ENCODE measurements around the gene NOL3. TPM values are rescaled to one million over a fixed set of nuclear protein-coding genes. Genes with fewer than 3 reads are reported as not detected.
"Not testable (repeated sequence)": the region's sequence is repeated elsewhere in the genome, so short reads cannot be mapped to it uniquely, and the experiment has no call there.

The NOL3 gene
- total RNA-seq (ENCODE audit: low replicate concordance) = 8.4 and 17.5 TPM in 2 replicates
- long read RNA-seq, partial matches to known transcripts = 3 of 5 reads
- long read RNA-seq, other reads (novel, unspliced or antisense) = 1 of 5 reads

GRCh38 chr16:67170168-67170948 is at the start of gene NOL3:
NOL3 (plus strand) TSS chr16:67170538.
- Mint-ChIP-seq H3K4me1 (ENCODE audit: unreplicated experiment) (peaks cover 24% of the 10 kb centered on the region), H3K9me3 (no peaks in the 10 kb centered on the region), H3K4me3 (peak within 1 kb of the TSS; percentile 88), H3K27ac (peak within 1 kb of the TSS; percentile 88), H3K36me3 (no peaks in the 10 kb centered on the region), H3K27me3 (peaks cover 82% of the 10 kb centered on the region)
- DNase-seq (ENCODE audit: extremely low spot score, unreplicated experiment) = no peak
- TF ChIP-seq CTCF (conservative IDR thresholded peaks at IDR 0.05) = no peak

- H3K27ac Mint-ChIP-seq; H3K36me3 Mint-ChIP-seq; H3K27me3 Mint-ChIP-seq; H3K4me3 Mint-ChIP-seq; H3K4me1 Mint-ChIP-seq (ENCODE audit: unreplicated experiment); DNase-seq (ENCODE audit: extremely low spot score, unreplicated experiment); H3K9me3 Mint-ChIP-seq: not testable (repeated sequence)
These were observed 47.5 kb upstream of the NOL3 start for GRCh38 chr16:67122799-67123198.

- DNase-seq (ENCODE audit: extremely low spot score, unreplicated experiment) = no peak
- TF ChIP-seq CTCF (conservative IDR thresholded peaks at IDR 0.05) = no peak
These were observed 41.9 kb upstream of the NOL3 start for GRCh38 chr16:67128417-67128816.

GRCh38 chr16:67128887-67129286 is 41.5 kb upstream of the NOL3 start:
- Mint-ChIP-seq H3K27ac (no peak overlapping the region), H3K9me3 (no peaks in the 10 kb centered on the region), H3K36me3 (peaks cover 13% of the 10 kb centered on the region), H3K27me3 (no peaks in the 10 kb centered on the region), H3K4me3 (no peak overlapping the region), H3K4me1 (ENCODE audit: unreplicated experiment) (no peaks in the 10 kb centered on the region)
- no peak for DNase-seq (ENCODE audit: extremely low spot score, unreplicated experiment)
- TF ChIP-seq CTCF (conservative IDR thresholded peaks at IDR 0.05) = no peak

More at GRCh38 chr16:67128417-67128816, 41.9 kb upstream of the NOL3 start:
- peaks cover 18% of the 10 kb centered on the region for H3K36me3 Mint-ChIP-seq
- H3K9me3 Mint-ChIP-seq = no peaks in the 10 kb centered on the region
- no peaks in the 10 kb centered on the region for H3K4me1 Mint-ChIP-seq (ENCODE audit: unreplicated experiment)
- no peaks in the 10 kb centered on the region for H3K27me3 Mint-ChIP-seq
- no peak overlapping the region for H3K4me3 Mint-ChIP-seq
- H3K27ac Mint-ChIP-seq = no peak overlapping the region

- no peak overlapping the region for H3K27ac Mint-ChIP-seq
- no peak for TF ChIP-seq CTCF (conservative IDR thresholded peaks at IDR 0.05)
- no peaks in the 10 kb centered on the region for H3K27me3 Mint-ChIP-seq
- no peak for DNase-seq (ENCODE audit: extremely low spot score, unreplicated experiment)
- H3K4me1 Mint-ChIP-seq (ENCODE audit: unreplicated experiment) = no peaks in the 10 kb centered on the region
- H3K4me3 Mint-ChIP-seq = no peak overlapping the region
- no peaks in the 10 kb centered on the region for H3K9me3 Mint-ChIP-seq
- peaks cover 13% of the 10 kb centered on the region for H3K36me3 Mint-ChIP-seq
These were observed 40.9 kb upstream of the NOL3 start for GRCh38 chr16:67129422-67129821.

GRCh38 chr16:67137605-67138004 is 32.7 kb upstream of the NOL3 start:
- Mint-ChIP-seq H3K4me1 (ENCODE audit: unreplicated experiment) (no peaks in the 10 kb centered on the region), H3K9me3 (no peaks in the 10 kb centered on the region), H3K27ac (no peak overlapping the region), H3K36me3 (peaks cover 20% of the 10 kb centered on the region), H3K4me3 (no peak overlapping the region), H3K27me3 (no peaks in the 10 kb centered on the region)
- TF ChIP-seq CTCF (conservative IDR thresholded peaks at IDR 0.05) = no peak
- no peak for DNase-seq (ENCODE audit: extremely low spot score, unreplicated experiment)
